ENCODE measurements around the gene TAX1BP1. TPM values are rescaled to one million over a fixed set of nuclear protein-coding genes. Genes with fewer than 3 reads are reported as not detected.
A peak's percentile ranks its signal among the peaks of the same experiment; 100 is the strongest.

The TAX1BP1 gene
- total RNA-seq, 6 experiments from 2014 or later = 39.2 to 63.8 (median 47.4) TPM

- no peaks in the 10 kb centered on the region for H3K4me1 ChIP-seq
- peaks cover 0 to 10% (median 0%) of the 10 kb centered on the region in 4 donors for H3K36me3 ChIP-seq
- H3K9me3 ChIP-seq = no peaks in the 10 kb centered on the region
- H3K4me3 ChIP-seq = no peak overlapping the region
- intact Hi-C loops (cut with DNase I) = no loop called here
- no peak for ATAC-seq
- no peak overlapping the region for H3K27ac ChIP-seq
- no peak for TF ChIP-seq POLR2A (IDR thresholded peaks at IDR 0.05)
- no peak for TF ChIP-seq CTCF (IDR thresholded peaks at IDR 0.05)
- no peaks in the 10 kb centered on the region for H3K27me3 ChIP-seq
- 81% methylated on average over 2 of the region's 2 CpGs for WGBS (ENCODE audit: insufficient coverage, low coverage, low lambda C conversion rate, missing lambda C conversion rate)
- no peak for DNase-seq
Measured at GRCh38 chr7:27825891-27826290, 85.9 kb downstream of the TAX1BP1 start.

DNA sequence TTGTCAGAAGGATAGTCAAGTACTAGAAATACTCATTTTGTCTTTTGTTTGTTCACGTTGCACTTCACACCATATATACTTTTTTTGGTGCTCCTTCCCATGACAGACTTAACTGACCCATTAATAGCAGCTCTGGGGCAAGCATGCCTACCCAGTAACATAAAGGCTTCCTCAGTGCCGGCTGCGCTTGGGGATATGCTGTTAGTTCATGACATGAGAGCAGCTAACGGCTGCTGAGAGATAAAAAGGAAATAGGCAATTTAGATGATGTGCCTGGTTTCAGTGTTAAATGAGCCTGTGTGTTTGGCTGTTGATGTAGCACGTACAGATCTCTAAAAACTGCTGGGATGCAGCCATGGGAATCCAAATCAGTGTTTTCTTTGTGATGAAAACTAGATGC is 86.4 kb downstream of the TAX1BP1 start:
- WGBS (ENCODE audit: insufficient coverage, low coverage, low lambda C conversion rate, missing lambda C conversion rate) = 87% methylated on average over 4 of the region's 5 CpGs
- H3K4me3 ChIP-seq = no peak overlapping the region
- no peaks in the 10 kb centered on the region for H3K4me1 ChIP-seq
- no peak for TF ChIP-seq POLR2A (IDR thresholded peaks at IDR 0.05)
- no peak for TF ChIP-seq CTCF (IDR thresholded peaks at IDR 0.05)
- no peak for DNase-seq
- H3K9me3 ChIP-seq = no peaks in the 10 kb centered on the region
- intact Hi-C loops (cut with DNase I) = no loop called here
- H3K27ac ChIP-seq = no peak overlapping the region
- ATAC-seq = no peak
- H3K27me3 ChIP-seq = no peaks in the 10 kb centered on the region
- peaks cover 0 to 10% (median 0%) of the 10 kb centered on the region in 4 donors for H3K36me3 ChIP-seq

DNA sequence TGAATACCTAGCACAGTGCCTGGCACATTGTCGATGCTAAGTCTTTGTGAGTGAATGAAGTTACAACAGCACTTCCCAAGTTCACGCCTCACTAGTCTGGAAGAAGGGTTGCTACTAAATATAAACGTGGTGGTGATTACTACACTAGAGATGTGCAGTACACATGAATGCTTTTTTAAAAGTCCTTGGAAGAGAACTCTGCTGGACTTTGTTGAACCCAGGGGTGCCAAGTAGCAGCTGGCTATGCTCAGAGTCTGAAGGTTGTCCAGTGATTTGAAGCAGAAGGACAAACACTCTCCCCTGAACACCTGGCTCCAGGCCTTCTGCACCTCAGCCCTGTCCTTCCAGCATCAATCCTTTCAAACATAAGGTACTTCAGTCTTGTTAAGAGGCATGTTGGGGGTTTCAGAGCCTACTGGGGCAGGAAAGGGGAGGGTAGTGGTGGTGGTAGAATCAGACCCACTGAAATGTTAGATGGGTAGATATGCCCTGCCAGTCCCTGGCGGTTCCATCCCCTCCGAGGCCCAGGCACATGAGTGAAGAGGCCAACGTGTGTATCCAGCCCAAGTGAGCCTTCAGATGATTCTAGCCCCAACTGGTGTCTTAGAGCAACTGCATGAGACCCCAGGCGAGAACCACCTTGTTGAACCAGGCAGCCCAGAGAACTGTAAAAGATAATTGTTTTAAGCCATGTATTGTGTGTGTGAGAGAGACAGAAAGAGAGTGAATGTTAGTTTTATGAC is 94.4 kb downstream of the TAX1BP1 start:
- no peaks in the 10 kb centered on the region for H3K9me3 ChIP-seq
- peak in 1 of 4 donors; percentile 6 for ATAC-seq
- H3K27me3 ChIP-seq = no peaks in the 10 kb centered on the region
- H3K36me3 ChIP-seq = peaks cover 0 to 8% (median 0%) of the 10 kb centered on the region in 4 donors
- DNase-seq = no peak
- no peaks in the 10 kb centered on the region for H3K4me1 ChIP-seq
- TF ChIP-seq CTCF (IDR thresholded peaks at IDR 0.05) (no peak), POLR2A (IDR thresholded peaks at IDR 0.05) (no peak)
- WGBS (ENCODE audit: insufficient coverage, low coverage, low lambda C conversion rate, missing lambda C conversion rate) = 80% methylated on average over 7 of the region's 7 CpGs
- intact Hi-C loops (cut with DNase I) = no loop called here
- no peak overlapping the region for H3K4me3 ChIP-seq
- no peak overlapping the region for H3K27ac ChIP-seq

DNA sequence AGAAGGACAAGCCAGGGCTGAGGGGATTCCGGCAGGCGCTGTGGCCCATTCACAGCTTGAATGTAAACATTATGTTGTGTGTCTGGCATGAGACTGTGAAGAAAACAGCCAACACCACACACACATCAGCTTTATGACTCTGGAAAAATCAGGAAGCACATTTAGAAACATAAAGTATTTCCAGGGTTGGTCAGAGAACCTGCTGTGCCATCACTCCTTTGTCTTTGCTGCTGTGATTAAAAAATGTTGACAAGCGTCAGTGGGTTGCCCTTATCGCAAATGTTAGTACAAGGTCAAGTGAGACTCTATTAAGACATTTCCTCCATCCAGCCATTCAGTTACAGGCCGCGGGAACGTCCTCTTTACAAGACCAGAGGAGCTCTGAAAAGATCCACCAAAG is 95.4 kb downstream of the TAX1BP1 start:
- intact Hi-C loops (cut with DNase I) = no loop called here
- peak; percentile 21 to 43 (median 30) for ATAC-seq
- Histone ChIP-seq H3K27ac (no peak overlapping the region), H3K36me3 (peaks cover 0 to 8% (median 0%) of the 10 kb centered on the region in 4 donors), H3K4me1 (no peaks in the 10 kb centered on the region), H3K4me3 (no peak overlapping the region), H3K9me3 (no peaks in the 10 kb centered on the region), H3K27me3 (no peaks in the 10 kb centered on the region)
- TF ChIP-seq CTCF (IDR thresholded peaks at IDR 0.05) (no peak), POLR2A (IDR thresholded peaks at IDR 0.05) (no peak)
- no peak for DNase-seq
- 59% methylated on average over 7 of the region's 7 CpGs for WGBS (ENCODE audit: insufficient coverage, low coverage, low lambda C conversion rate, missing lambda C conversion rate)
